Tibial nerve (tissue), 4 donors: Measurements from ENCODE around the gene SRGAP3. TPM values are rescaled to one million over a fixed set of nuclear protein-coding genes. Genes with fewer than 3 reads are reported as not detected.

ENCODE experiments used
- DNase-seq, 2 donors: peaks; one replicate each; pipeline ENCODE4 v3.0.0-alpha.2; 2019; ENCODE audit warnings: low spot score in 2 of 2
- H3K27ac ChIP-seq, 4 donors: fragments of 200-600 bp; sonication (generic) in 3 of 4; one replicate each; pipeline ENCODE4 v1.5.1; 2017 to 2019; ENCODE audit warnings: mild to moderate bottlenecking in 1 of 4
- H3K27me3 ChIP-seq, 2 donors: fragments of 200-600 bp; sonication (generic) in 1 of 2; one replicate each; pipeline versions ENCODE4 v1.5.1 to v1.6.0; 2017 to 2019
- H3K36me3 ChIP-seq, 3 donors: fragments of 200-600 bp; sonication (generic); one replicate each; pipeline ENCODE4 v1.5.1; 2018 to 2019
- H3K4me1 ChIP-seq, 4 donors: fragments of 200-600 bp; sonication (generic) in 3 of 4; one replicate each; pipeline ENCODE4 v1.5.1; 2017 to 2019
- H3K4me3 ChIP-seq, 4 donors: fragments of 200-600 bp; sonication (generic) in 3 of 4; one replicate each; pipeline ENCODE4 v1.5.1; 2017 to 2019; ENCODE audit warnings: mild to moderate bottlenecking in 1 of 4, moderate library complexity in 1 of 4
- H3K9me3 ChIP-seq, 4 donors: fragments of 200-600 bp; sonication (generic) in 3 of 4; one replicate each; pipeline ENCODE4 v1.5.1; 2017 to 2019
- EP300 ChIP-seq, 2 donors: sonication (generic); formaldehyde crosslinking; IDR thresholded peaks; one replicate each; pipeline ENCODE4 v1.6.1; 2017; ENCODE audit warnings: antibody characterized with exemption in 2 of 2, mild to moderate bottlenecking in 1 of 2
- POLR2A ChIP-seq, 2 donors: fragments of 450-650 bp; IDR thresholded peaks; one replicate each; pipeline ENCODE4 v1.6.1; 2017; ENCODE audit warnings: antibody characterized with exemption in 2 of 2, mild to moderate bottlenecking in 2 of 2, moderate library complexity in 2 of 2
- WGBS, 2 donors: methylation state at CpG; one replicate each; pipeline ENCODE4 v1.1.5; 2018; 5-methylcytosine and 5-hydroxymethylcytosine counted together
- total RNA-seq, 4 donors: library from RNA; depleted of rRNA; stranded (reverse); fragments of >200 nt; gene quantifications; one replicate each; pipeline ENCODE4 v1.1.0, GENCODE V29; 2016
- TF ChIP-seq, protein P1 (sequence below), 5 experiments: fragments of 200-600 bp in 3 of 5; fragments of 450-650 bp in 2 of 5; sonication (generic) in 3 of 5; IDR thresholded peaks; one replicate each; pipeline ENCODE4 v1.5.1; 2016 to 2019; ENCODE audit warnings: antibody characterized with exemption in 5 of 5, mild to moderate bottlenecking in 3 of 5, moderate library complexity in 2 of 5

The SRGAP3 gene
- total RNA-seq, 4 donors from 2014 or later = 11.7 to 18.0 (median 15.1) TPM

DNA sequence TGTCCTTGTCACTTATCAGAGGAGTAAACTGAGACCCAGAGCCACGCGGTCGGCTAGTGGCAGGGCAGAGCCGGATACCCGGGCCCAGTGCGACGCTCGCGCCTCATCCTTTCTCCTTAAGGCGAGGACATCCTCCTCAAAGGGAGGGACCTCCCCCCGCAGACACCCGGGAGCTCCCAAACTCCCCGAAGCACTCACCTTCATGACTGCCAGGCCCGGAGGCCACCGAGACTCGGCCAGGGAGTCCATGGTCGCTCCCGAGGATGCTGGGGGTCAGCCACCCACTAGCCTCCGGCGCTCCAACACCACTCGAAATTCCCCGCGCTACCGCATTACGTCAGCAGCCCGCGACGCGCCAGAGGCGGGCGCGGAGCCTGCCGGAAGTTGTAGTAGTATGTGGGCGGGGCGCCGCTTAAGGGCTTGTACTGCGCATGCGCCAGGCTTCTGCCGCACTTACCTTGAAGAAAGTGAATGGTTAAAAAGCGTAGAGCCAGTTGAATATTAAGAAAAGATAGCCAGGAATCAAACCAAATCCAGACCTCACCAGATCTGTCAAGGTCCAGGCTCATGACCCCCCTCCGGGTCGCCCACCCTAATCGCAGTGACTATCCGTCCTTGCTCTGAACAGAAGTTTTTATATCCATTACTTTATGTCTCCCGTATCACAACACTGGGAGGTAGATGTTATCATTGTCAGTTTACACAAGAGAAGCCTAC is 286.2 kb downstream of the SRGAP3 start, which contains the start of gene RAD18:
RAD18 (minus strand) TSS at position 336 of the 717 bp plus-strand sequence; CDS start at position 249, 87 bp downstream.
- peak within 1 kb of the TSS; percentile 55 to 88 (median 80) for H3K27ac ChIP-seq

DNA sequence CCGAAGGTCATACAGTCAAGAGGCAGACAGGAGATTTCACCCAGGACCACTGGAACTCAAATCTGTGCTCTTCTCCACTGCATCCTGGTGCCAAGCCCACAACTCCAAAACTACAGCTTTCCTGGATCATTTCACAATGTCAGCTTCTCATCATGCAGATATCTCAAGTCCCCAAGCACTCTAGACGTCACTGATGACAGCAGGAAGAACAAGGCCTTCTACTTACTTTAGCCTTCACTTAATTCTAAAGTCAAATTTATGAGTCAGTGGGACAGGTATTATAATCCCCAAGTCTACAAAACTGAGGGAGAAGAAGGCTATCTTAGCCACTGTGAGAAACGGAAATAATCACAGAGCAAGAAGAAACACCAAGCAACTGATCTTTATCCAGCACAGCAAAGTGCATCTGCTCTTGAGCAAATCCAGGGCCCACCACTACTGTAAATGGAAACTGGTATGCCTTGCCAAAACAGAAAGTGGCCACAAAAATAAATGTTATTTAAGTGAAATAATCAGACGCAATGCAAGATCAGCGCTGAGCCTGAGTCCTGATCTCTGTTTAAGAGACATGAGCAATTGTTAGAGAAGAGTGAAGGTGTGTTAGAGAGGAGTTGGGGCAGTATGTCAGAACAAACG is 287.1 kb downstream of the SRGAP3 start:
- H3K27me3 ChIP-seq = no peaks in the 10 kb centered on the region
- peak overlapping the region in 1 of 4 donors; percentile 88 for H3K27ac ChIP-seq
- no peaks in the 10 kb centered on the region for H3K9me3 ChIP-seq
- WGBS, 2 donors = 27 to 30% methylated on average over 6 of the region's 6 CpGs
- peak overlapping the region; percentile 68 to 89 (median 77) for H3K4me3 ChIP-seq
- TF ChIP-seq, protein P1, sequence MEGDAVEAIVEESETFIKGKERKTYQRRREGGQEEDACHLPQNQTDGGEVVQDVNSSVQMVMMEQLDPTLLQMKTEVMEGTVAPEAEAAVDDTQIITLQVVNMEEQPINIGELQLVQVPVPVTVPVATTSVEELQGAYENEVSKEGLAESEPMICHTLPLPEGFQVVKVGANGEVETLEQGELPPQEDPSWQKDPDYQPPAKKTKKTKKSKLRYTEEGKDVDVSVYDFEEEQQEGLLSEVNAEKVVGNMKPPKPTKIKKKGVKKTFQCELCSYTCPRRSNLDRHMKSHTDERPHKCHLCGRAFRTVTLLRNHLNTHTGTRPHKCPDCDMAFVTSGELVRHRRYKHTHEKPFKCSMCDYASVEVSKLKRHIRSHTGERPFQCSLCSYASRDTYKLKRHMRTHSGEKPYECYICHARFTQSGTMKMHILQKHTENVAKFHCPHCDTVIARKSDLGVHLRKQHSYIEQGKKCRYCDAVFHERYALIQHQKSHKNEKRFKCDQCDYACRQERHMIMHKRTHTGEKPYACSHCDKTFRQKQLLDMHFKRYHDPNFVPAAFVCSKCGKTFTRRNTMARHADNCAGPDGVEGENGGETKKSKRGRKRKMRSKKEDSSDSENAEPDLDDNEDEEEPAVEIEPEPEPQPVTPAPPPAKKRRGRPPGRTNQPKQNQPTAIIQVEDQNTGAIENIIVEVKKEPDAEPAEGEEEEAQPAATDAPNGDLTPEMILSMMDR (IDR thresholded peaks at IDR 0.05) = no peak
- no peak for TF ChIP-seq EP300 (IDR thresholded peaks at IDR 0.05)
- TF ChIP-seq POLR2A (IDR thresholded peaks at IDR 0.05) = no peak
- DNase-seq = no peak
- no peaks in the 10 kb centered on the region for H3K36me3 ChIP-seq
- peaks cover 0 to 21% (median 15%) of the 10 kb centered on the region in 4 donors for H3K4me1 ChIP-seq

More for the DNA sequence above, 286.2 kb downstream of the SRGAP3 start, which contains the start of gene RAD18:
- Histone ChIP-seq H3K9me3 (no peaks in the 10 kb centered on the region), H3K4me1 (peaks cover 0 to 21% (median 15%) of the 10 kb centered on the region in 4 donors), H3K27me3 (peaks cover 0 to 4% of the 10 kb centered on the region in 2 donors), H3K36me3 (no peaks in the 10 kb centered on the region), H3K4me3 (peak within 1 kb of the TSS; percentile 68 to 89 (median 77))
- DNase-seq = peak; percentile 86 to 88
- WGBS, 2 donors = 0 to 1% methylated on average over 20 to 35 of the region's 45 CpGs
- TF ChIP-seq, protein P1 (IDR thresholded peaks at IDR 0.05) = peak in 1 of 5 experiments; percentile 31
- TF ChIP-seq POLR2A (IDR thresholded peaks at IDR 0.05) = no peak
- TF ChIP-seq EP300 (IDR thresholded peaks at IDR 0.05) = peak; percentile 92

DNA sequence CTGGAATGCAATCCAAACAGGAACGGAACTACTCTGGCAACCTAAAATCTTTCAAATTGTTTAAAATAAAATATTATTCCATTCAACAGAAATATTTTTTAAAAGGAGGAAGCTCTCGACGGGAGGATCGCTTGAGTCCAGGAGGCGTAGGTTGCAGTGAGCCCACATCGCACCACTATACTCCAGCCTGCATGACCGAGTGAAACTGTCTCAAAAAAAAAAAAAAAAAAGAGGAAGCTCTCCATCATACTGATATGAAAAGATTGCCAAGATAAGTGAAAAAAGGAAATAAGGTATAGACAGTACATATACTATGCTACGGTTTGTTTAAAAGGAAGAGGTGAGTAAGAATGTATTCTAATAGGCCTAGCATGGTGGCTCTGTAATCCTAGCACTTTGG is 289.8 kb downstream of the SRGAP3 start:
- Histone ChIP-seq H3K4me1 (peaks cover 0 to 21% (median 15%) of the 10 kb centered on the region in 4 donors), H3K27ac (no peak overlapping the region), H3K4me3 (no peak overlapping the region), H3K36me3 (no peaks in the 10 kb centered on the region), H3K9me3 (no peaks in the 10 kb centered on the region), H3K27me3 (no peaks in the 10 kb centered on the region)
- no peak for DNase-seq
- 75% methylated on average over 8 of the region's 8 CpGs for WGBS, 2 donors
- TF ChIP-seq EP300 (IDR thresholded peaks at IDR 0.05) = no peak
- no peak for TF ChIP-seq POLR2A (IDR thresholded peaks at IDR 0.05)
- TF ChIP-seq, protein P1 (IDR thresholded peaks at IDR 0.05) = no peak

DNA sequence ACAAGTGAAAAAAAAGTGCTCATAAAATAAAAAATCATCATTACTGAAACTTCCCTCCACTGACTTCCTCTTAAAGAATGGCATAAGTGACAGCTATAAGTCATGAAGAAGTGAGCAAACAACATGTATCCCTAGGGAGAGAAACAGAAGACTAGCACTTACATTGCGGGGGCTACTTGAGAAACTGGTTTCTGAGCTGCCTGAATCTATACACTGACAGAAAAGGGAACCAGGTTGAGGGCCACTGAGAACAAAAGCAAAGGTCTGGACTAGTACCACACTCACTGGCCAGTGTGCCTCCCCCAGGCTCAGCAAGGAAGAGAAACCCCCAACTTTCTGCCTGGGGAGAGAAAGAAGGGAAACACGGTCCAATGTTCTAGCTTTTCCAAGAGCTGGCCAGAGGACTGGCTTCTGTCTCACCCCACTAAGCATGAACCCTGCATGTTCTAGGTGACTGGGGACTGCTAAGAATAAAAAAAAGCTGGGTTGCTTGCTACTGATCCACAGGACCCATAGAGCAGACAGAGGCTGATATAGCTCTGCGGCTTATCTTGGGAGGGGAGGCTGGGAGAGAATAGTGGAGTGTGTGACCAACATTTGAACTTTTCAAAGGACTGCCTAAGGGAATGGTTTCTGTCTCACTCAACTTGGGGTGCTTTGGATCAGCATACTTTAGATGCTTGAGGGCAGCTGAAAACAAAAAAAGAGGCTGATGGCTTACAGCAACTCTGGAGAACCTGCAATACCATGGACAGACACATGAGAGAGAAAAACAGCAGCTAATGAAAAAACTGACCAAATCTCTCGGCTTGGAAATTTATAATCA is 294.3 kb downstream of the SRGAP3 start:
- H3K9me3 ChIP-seq = no peaks in the 10 kb centered on the region
- no peaks in the 10 kb centered on the region for H3K36me3 ChIP-seq
- no peak overlapping the region for H3K27ac ChIP-seq
- H3K27me3 ChIP-seq = no peaks in the 10 kb centered on the region
- 65 to 68% methylated on average over 4 of the region's 4 CpGs for WGBS, 2 donors
- DNase-seq = no peak
- no peaks in the 10 kb centered on the region for H3K4me1 ChIP-seq
- TF ChIP-seq, protein P1 (IDR thresholded peaks at IDR 0.05) = no peak
- TF ChIP-seq POLR2A (IDR thresholded peaks at IDR 0.05) (no peak), EP300 (IDR thresholded peaks at IDR 0.05) (no peak)
- H3K4me3 ChIP-seq = no peak overlapping the region
